SK-N-MC (cell line): Measurements from ENCODE around the gene SPATA31C1.

Source experiments
- EZH2 ChIP-seq: fragments of 200-600 bp; sonication (generic); IDR thresholded peaks from one replicate; pipeline ENCODE4 v1.6.1; 2017; ENCODE audit warnings: antibody characterized with exemption
- FOXP2 ChIP-seq: optimal IDR thresholded peaks from 2 replicates; pipeline ENCODE3; 2011; ENCODE audit warnings: mild to moderate bottlenecking, moderate library complexity; ENCODE audit not compliant: insufficient read depth; ENCODE audit errors: extremely low read length, control extremely low read depth
- POLR2AphosphoS5 ChIP-seq: IDR thresholded peaks from 2 replicates; pipeline ENCODE4 v1.6.1; 2012; ENCODE audit warnings: mild to moderate bottlenecking, low read depth, low read length, borderline replicate concordance

- TF ChIP-seq POLR2AphosphoS5 (no peak), EZH2 (no peak), FOXP2 (no peak)
These were observed 44.0 kb upstream of the SPATA31C1 start for GRCh38 chr9:87873607-87874303.
